Keratinocyte (primary cell): ENCODE data around the gene SETD1B. TPM values are rescaled to one million over a fixed set of nuclear protein-coding genes. Genes with fewer than 3 reads are reported as not detected.
"Not testable (repeated sequence)": the region's sequence is repeated elsewhere in the genome, so short reads cannot be mapped to it uniquely, and the experiment has no call there.

ENCODE experiments used
- DNase-seq: peaks from one replicate; pipeline ENCODE4 v3.0.0-alpha.2; 2011; ENCODE audit warnings: low read depth, missing footprints, low spot score
- FAIRE-seq: peaks from 2 replicates; lab custom pipeline; 2011; peaks lifted over from hg19 to GRCh38; lab: Jason Lieb, UNC
- H2AFZ ChIP-seq: 2 replicates; pipeline ENCODE4 v1.6.0; 2012; ENCODE audit warnings: low read length, control low read depth, inconsistent platforms; ENCODE audit not compliant: control insufficient read depth
- H3K27ac ChIP-seq: 2 replicates; pipeline ENCODE4 v1.5.1; 2011; ENCODE audit warnings: low read length; ENCODE audit not compliant: control insufficient read depth, insufficient read depth
- H3K27me3 ChIP-seq: 3 replicates; pipeline ENCODE4 v1.6.0; 2011; ENCODE audit warnings: low read length; ENCODE audit not compliant: control insufficient read depth, insufficient read depth; ENCODE audit errors: extremely low read depth
- H3K36me3 ChIP-seq, 2 experiments: 2 replicates in 1 of 2; 3 replicates in 1 of 2; pipeline ENCODE4 v1.5.1; 2011; ENCODE audit warnings: low read length in 2 of 2, mild to moderate bottlenecking in 1 of 2; ENCODE audit not compliant: control insufficient read depth in 2 of 2, insufficient read depth in 2 of 2; ENCODE audit errors: extremely low read depth in 1 of 2
- H3K4me1 ChIP-seq: 3 replicates; pipeline ENCODE4 v1.5.1; 2011; ENCODE audit warnings: low read length; ENCODE audit not compliant: control insufficient read depth, insufficient read depth; ENCODE audit errors: extremely low read depth
- H3K4me2 ChIP-seq: 3 replicates; pipeline ENCODE4 v1.6.0; 2011; ENCODE audit warnings: low read depth, low read length; ENCODE audit not compliant: control insufficient read depth, insufficient read depth; ENCODE audit errors: extremely low read depth
- H3K4me3 ChIP-seq, 3 experiments: fragments of 200-600 bp in 1 of 3; sonication (generic) in 1 of 3; 2 replicates in 2 of 3; 3 replicates in 1 of 3; pipeline ENCODE4 v1.5.1; 2011 to 2016; ENCODE audit warnings: low read length in 3 of 3, mild to moderate bottlenecking in 3 of 3, control low read depth in 2 of 3, inconsistent platforms in 1 of 3, low read depth in 1 of 3, mixed read lengths in 1 of 3, mixed run types in 1 of 3, moderate library complexity in 1 of 3; ENCODE audit not compliant: control insufficient read depth in 2 of 3, insufficient read depth in 2 of 3; ENCODE audit errors: extremely low read depth in 1 of 3
- H3K79me2 ChIP-seq: 2 replicates; pipeline ENCODE4 v1.6.0; 2012; ENCODE audit warnings: low read length; ENCODE audit not compliant: control insufficient read depth, insufficient read depth
- H3K9ac ChIP-seq: 3 replicates; pipeline ENCODE4 v1.6.0; 2011; ENCODE audit warnings: low read length; ENCODE audit not compliant: control insufficient read depth, insufficient read depth; ENCODE audit errors: extremely low read depth
- H3K9me1 ChIP-seq: 3 replicates; pipeline ENCODE4 v1.6.0; 2011; ENCODE audit warnings: low read length; ENCODE audit not compliant: control insufficient read depth, insufficient read depth; ENCODE audit errors: extremely low read depth
- H3K9me3 ChIP-seq: 2 replicates; pipeline ENCODE4 v1.5.1; 2012; ENCODE audit warnings: low read depth, low read length; ENCODE audit not compliant: control insufficient read depth
- H4K20me1 ChIP-seq: 3 replicates; pipeline ENCODE4 v1.6.0; 2011; ENCODE audit warnings: low read length; ENCODE audit not compliant: control insufficient read depth, insufficient read depth; ENCODE audit errors: extremely low read depth
- CTCF ChIP-seq, 3 experiments: IDR thresholded peaks in 1 of 3; conservative IDR thresholded peaks in 1 of 3; optimal IDR thresholded peaks in 1 of 3; 2 replicates in 2 of 3; 3 replicates in 1 of 3; pipeline versions ENCODE3 to v1.5.1; 2011; ENCODE audit warnings: low read length in 3 of 3, mild to moderate bottlenecking in 3 of 3, moderate library complexity in 2 of 3, control low read depth in 1 of 3, inconsistent platforms in 1 of 3; ENCODE audit not compliant: insufficient read depth in 2 of 3; ENCODE audit errors: extremely low read depth in 1 of 3
- EZH2 ChIP-seq: IDR thresholded peaks from one replicate; pipeline ENCODE4 v1.6.1; 2012; ENCODE audit warnings: inconsistent platforms, mild to moderate bottlenecking, low read length, moderate library complexity
- dilution Hi-C: fragments of 300-500 bp; cut with MboI; formaldehyde crosslinking; loops from one replicate; pipeline ENCODE4 v1.7.0; 2020; ENCODE audit warnings: low sequenced_read_pairs; ENCODE audit not compliant: extremely low pct_ligation_motif_present
- polyA plus RNA-seq, 5 experiments: library from polyadenylated mRNA; depleted of rRNA in 3 of 5; stranded (reverse) in 3 of 5; stranded (forward) in 1 of 5; unstranded in 1 of 5; fragments of >200 nt; gene quantifications; 1 replicate in 1 of 5; 2 replicates in 3 of 5; 3 replicates in 1 of 5; pipeline versions ENCODE4 v1.2.1 to v1.2.3, GENCODE V29; 2011 to 2012; ENCODE audit warnings: missing spikeins in 2 of 5, low read depth in 1 of 5, low replicate concordance in 1 of 5
- small RNA-seq, 3 experiments: library from RNA; depleted of rRNA; stranded (forward); fragments of <200 nt; gene quantifications; one replicate each; pipeline ENCODE3, GENCODE V24; 2012; ENCODE audit warnings: low read depth in 3 of 3, low replicate concordance in 1 of 3; ENCODE audit not compliant: insufficient read length in 3 of 3

The SETD1B gene
- polyA plus RNA-seq, 1 donor (not counting 4 experiments of a cell fraction or from before 2014, with no cell fraction given), result 0.72 TPM

- Histone ChIP-seq H3K9ac (no peak overlapping the region), H3K4me2 (no peak overlapping the region), H4K20me1 (no peaks in the 10 kb centered on the region), H3K9me3 (no peaks in the 10 kb centered on the region), H3K36me3 (no peaks in the 10 kb centered on the region), H3K9me1 (no peaks in the 10 kb centered on the region), H3K4me3 (no peak overlapping the region), H3K4me1 (peaks cover 7% of the 10 kb centered on the region), H3K79me2 (no peaks in the 10 kb centered on the region), H2AFZ (no peak overlapping the region), H3K27me3 (no peaks in the 10 kb centered on the region), H3K27ac (no peak overlapping the region)
- FAIRE-seq, result no peak
- no peak for DNase-seq
- no peak for TF ChIP-seq EZH2
- TF ChIP-seq CTCF (optimal IDR thresholded peaks at IDR 0.05 in 1 of 3, IDR thresholded peaks at IDR 0.05 in 1 of 3, conservative IDR thresholded peaks at IDR 0.05 in 1 of 3; ENCODE audit: extremely low read depth in 1 of 3, insufficient read depth in 2 of 3, low read length in 3 of 3), result no peak
- dilution Hi-C loops, result no loop called here
Observed at GRCh38 chr12:121875582-121875981, 71.8 kb downstream of the SETD1B start.

- H3K9ac ChIP-seq, H3K36me3 ChIP-seq, DNase-seq, H3K4me3 ChIP-seq, H3K4me2 ChIP-seq, H3K79me2 ChIP-seq, dilution Hi-C loops, FAIRE-seq, H4K20me1 ChIP-seq, H3K9me1 ChIP-seq, H3K27me3 ChIP-seq, H3K27ac ChIP-seq, H3K9me3 ChIP-seq, H3K4me1 ChIP-seq, H2AFZ ChIP-seq: not testable (repeated sequence)
Observed at GRCh38 chr12:121876080-121876447, 72.3 kb downstream of the SETD1B start.

Small RNA genes lying within 50 kb of the gene (small RNA-seq; reads per million reads assigned to genes)
- gene AC069503.3, result 0 reads per million in 3 experiments

Other genes with a start within 250 kb of the SETD1B start
- gene KDM2B, start 223.0 kb upstream of the SETD1B start, polyA plus RNA-seq, result 10.0 to 13.9 TPM (median 10.3 TPM) in 3 replicates
- 17.1 to 29.4 TPM (median 26.4 TPM) in 3 replicates for gene ORAI1, start 177.5 kb upstream of the SETD1B start, polyA plus RNA-seq
- gene MORN3, start 134.4 kb upstream of the SETD1B start, polyA plus RNA-seq, result 0.30 to 0.59 TPM (median 0.57 TPM) in 3 replicates
- gene TMEM120B, start 91.3 kb upstream of the SETD1B start, polyA plus RNA-seq, result 6.9 to 10.5 TPM (median 10.0 TPM) in 3 replicates
- gene RHOF, start 10.3 kb upstream of the SETD1B start, polyA plus RNA-seq, result 2.8 to 4.3 TPM (median 4.1 TPM) in 3 replicates
- gene HPD, start 54.9 kb downstream of the SETD1B start, polyA plus RNA-seq, result not detected in 3 replicates
- 84.8 to 95.4 TPM (median 90.5 TPM) in 3 replicates for gene PSMD9, start 84.8 kb downstream of the SETD1B start, polyA plus RNA-seq
- 69.9 to 74.2 TPM (median 70.7 TPM) in 3 replicates for gene CFAP251, start 114.6 kb downstream of the SETD1B start, polyA plus RNA-seq
- 9.6 to 17.2 TPM (median 12.8 TPM) in 3 replicates for gene BCL7A, start 217.9 kb downstream of the SETD1B start, polyA plus RNA-seq